Activated CD8-positive, alpha-beta T cell treated with anti-CD3 and anti-CD28 coated beads for 36 hours (primary cell): Measurements from ENCODE around the gene ABCB7. TPM values are rescaled to one million over a fixed set of nuclear protein-coding genes. Genes with fewer than 3 reads are reported as not detected.
"Not testable (repeated sequence)": the region's sequence is repeated elsewhere in the genome, so short reads cannot be mapped to it uniquely, and the experiment has no call there.

Experiments used
- ATAC-seq: fragments of 200-7000 bp; cut with Tn5 transposase; one replicate; pipeline ENCODE4 v1.10.0; 2021; ENCODE audit warnings: mild to moderate bottlenecking, moderate library complexity
- CTCF ChIA-PET: fragments of 350-600 bp; sonication (Branson Sonifier 250); formaldehyde crosslinking; loops from one replicate; lab custom pipeline; 2021; ENCODE audit warnings: antibody characterized with exemption; lab: Charles Lee
- POLR2A ChIA-PET: fragments of 350-600 bp; sonication (Branson Sonifier 250); formaldehyde crosslinking; loops from one replicate; lab custom pipeline; 2021; ENCODE audit warnings: antibody characterized with exemption; lab: Charles Lee
- DNase-seq: peaks from one replicate; pipeline ENCODE4 v3.0.0-alpha.2; 2020
- H3K27ac Mint-ChIP-seq: one replicate; pipeline ENCODE4 v1.8.0; 2021; ENCODE audit warnings: mild to moderate bottlenecking, mixed read lengths
- H3K27me3 Mint-ChIP-seq: one replicate; pipeline ENCODE4 v1.8.0; 2021; ENCODE audit warnings: mixed read lengths
- H3K36me3 Mint-ChIP-seq: one replicate; pipeline ENCODE4 v1.8.0; 2021; ENCODE audit warnings: low read depth, mixed read lengths
- H3K4me1 Mint-ChIP-seq: one replicate; pipeline ENCODE4 v1.8.0; 2021; ENCODE audit warnings: low read depth, mixed read lengths
- H3K4me3 Mint-ChIP-seq: one replicate; pipeline ENCODE4 v1.8.0; 2021; ENCODE audit warnings: mild to moderate bottlenecking, moderate library complexity, mixed read lengths
- H3K9me3 Mint-ChIP-seq: one replicate; pipeline ENCODE4 v1.8.0; 2021; ENCODE audit warnings: mixed read lengths
- intact Hi-C: fragments of 100-400 bp; cut with micrococcal nuclease; formaldehyde crosslinking; loops from one replicate; pipeline ENCODE4 v1.10.0; 2022
- total RNA-seq, 2 experiments: library from RNA; stranded (reverse); gene quantifications; one replicate each; pipeline ENCODE4 v1.2.3, GENCODE V29; 2021
- TF ChIP-seq, protein P1 (sequence below): fragments of 200-600 bp; IDR thresholded peaks from one replicate; pipeline ENCODE4 v1.8.0; 2022; ENCODE audit warnings: antibody characterized with exemption, mild to moderate bottlenecking

Gene ABCB7
- total RNA-seq, 2 experiments from 2014 or later: 50.5 to 52.0 TPM

DNA sequence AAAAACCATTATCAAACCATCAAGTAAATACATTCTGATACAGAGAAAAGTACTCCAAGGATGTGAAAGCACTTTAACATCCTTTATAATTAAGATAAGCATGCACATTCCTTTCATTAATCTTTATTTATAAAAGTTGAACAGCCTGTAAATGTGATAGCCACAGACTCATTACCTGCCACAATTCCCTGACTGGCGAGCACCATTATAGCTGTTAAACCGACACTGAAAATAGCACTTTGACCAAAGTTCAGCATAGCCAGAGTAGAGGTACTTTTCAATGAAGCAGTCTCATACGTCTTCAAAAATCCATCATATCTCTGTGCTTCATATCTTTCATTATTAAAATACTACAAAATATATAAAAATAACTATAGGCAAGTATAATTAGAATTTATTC is 84.7 kb downstream of the ABCB7 start:
- Mint-ChIP-seq H3K9me3 (no peaks in the 10 kb centered on the region), H3K4me1 (peaks cover 4% of the 10 kb centered on the region)
- no peak for ATAC-seq

DNA sequence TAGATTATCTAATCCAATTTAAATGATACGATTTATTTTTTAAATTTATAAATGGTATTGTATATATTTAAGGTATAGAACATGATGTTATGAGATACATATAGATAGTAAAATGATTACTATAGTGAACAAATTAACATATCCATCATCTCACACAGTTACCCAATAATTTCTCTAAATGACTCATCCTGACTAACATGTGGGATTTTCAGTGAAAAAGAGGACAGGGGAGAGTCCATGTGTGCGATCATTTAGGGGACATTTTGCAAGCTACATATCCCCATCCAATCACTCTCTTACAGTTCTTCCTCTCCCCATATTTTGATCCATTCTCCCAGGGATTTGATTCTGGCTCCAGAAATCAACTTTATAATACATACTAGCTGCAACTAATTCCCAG is 88.2 kb downstream of the ABCB7 start:
- DNase-seq (no peak), ATAC-seq (no peak)
- POLR2A ChIA-PET: no interaction called here
- no peaks in the 10 kb centered on the region for H3K9me3 Mint-ChIP-seq
- H3K4me1 Mint-ChIP-seq: peaks cover 4% of the 10 kb centered on the region
- no peak overlapping the region for H3K4me3 Mint-ChIP-seq
- CTCF ChIA-PET: no interaction called here
- peaks cover 12% of the 10 kb centered on the region for H3K36me3 Mint-ChIP-seq
- H3K27ac Mint-ChIP-seq: no peak overlapping the region
- TF ChIP-seq, protein P1, sequence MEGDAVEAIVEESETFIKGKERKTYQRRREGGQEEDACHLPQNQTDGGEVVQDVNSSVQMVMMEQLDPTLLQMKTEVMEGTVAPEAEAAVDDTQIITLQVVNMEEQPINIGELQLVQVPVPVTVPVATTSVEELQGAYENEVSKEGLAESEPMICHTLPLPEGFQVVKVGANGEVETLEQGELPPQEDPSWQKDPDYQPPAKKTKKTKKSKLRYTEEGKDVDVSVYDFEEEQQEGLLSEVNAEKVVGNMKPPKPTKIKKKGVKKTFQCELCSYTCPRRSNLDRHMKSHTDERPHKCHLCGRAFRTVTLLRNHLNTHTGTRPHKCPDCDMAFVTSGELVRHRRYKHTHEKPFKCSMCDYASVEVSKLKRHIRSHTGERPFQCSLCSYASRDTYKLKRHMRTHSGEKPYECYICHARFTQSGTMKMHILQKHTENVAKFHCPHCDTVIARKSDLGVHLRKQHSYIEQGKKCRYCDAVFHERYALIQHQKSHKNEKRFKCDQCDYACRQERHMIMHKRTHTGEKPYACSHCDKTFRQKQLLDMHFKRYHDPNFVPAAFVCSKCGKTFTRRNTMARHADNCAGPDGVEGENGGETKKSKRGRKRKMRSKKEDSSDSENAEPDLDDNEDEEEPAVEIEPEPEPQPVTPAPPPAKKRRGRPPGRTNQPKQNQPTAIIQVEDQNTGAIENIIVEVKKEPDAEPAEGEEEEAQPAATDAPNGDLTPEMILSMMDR: no peak
- intact Hi-C loops: no loop called here
- no peaks in the 10 kb centered on the region for H3K27me3 Mint-ChIP-seq

More for the DNA sequence above, 84.7 kb downstream of the ABCB7 start:
- ChIA-PET POLR2A (no interaction called here), CTCF (no interaction called here)
- H3K36me3 Mint-ChIP-seq: peaks cover 24% of the 10 kb centered on the region
- no peak for DNase-seq
- H3K27ac Mint-ChIP-seq: no peak overlapping the region
- H3K27me3 Mint-ChIP-seq: no peaks in the 10 kb centered on the region
- intact Hi-C loops: no loop called here
- TF ChIP-seq, protein P1: no peak
- no peak overlapping the region for H3K4me3 Mint-ChIP-seq

DNA sequence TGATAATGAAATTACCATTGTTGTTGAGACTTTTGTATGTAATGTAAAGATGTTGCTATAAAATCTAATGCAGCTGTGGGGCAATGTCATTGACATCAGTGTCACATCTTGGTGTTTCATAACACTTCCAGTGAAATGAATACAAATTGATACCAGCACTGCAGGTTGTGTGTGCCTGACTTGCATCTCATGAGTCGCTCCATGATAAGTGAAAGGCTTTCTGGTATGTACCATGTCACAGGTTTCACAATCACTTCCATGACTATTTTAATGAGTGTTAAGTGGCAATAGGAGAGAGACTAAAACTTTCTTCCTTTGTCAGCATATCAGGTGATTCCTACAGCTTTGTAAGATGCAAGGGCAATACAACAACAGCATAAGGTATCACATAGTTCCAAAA is 94.4 kb downstream of the ABCB7 start:
- POLR2A ChIA-PET: no interaction called here
- intact Hi-C loops: no loop called here
- Mint-ChIP-seq H3K4me3 (no peak overlapping the region), H3K27ac (no peak overlapping the region), H3K9me3 (no peaks in the 10 kb centered on the region), H3K27me3 (no peaks in the 10 kb centered on the region), H3K36me3 (peaks cover 13% of the 10 kb centered on the region), H3K4me1 (peaks cover 1% of the 10 kb centered on the region)
- TF ChIP-seq, protein P1: no peak
- CTCF ChIA-PET: no interaction called here
- no peak for DNase-seq
- peak; percentile 17 for ATAC-seq

DNA sequence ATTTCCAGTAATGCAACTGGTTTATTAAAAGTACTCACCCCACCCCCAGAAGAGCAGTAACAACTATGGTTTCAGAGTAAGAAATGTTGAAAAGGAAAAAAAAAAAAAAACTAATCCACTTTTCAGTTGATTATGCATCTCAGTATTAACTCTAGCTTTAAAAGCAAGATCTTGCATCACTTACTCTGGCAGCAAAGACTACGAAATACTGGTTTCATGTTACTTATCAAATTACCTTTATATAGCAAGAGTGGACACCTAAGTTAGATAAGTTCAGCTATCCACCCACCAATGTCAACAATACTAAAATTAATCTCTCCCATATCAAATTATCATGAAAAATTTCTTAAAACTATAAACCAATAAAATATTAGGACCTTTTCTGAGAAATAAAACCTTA is 105.0 kb downstream of the ABCB7 start:
- peaks cover 5% of the 10 kb centered on the region for H3K4me1 Mint-ChIP-seq
- no peak overlapping the region for H3K27ac Mint-ChIP-seq
- CTCF ChIA-PET: no interaction called here
- POLR2A ChIA-PET: no interaction called here
- no peaks in the 10 kb centered on the region for H3K27me3 Mint-ChIP-seq
- ATAC-seq: no peak
- no peak overlapping the region for H3K4me3 Mint-ChIP-seq
- no peak for DNase-seq
- TF ChIP-seq, protein P1: no peak
- intact Hi-C loops: no loop called here
- H3K36me3 Mint-ChIP-seq: peaks cover 28% of the 10 kb centered on the region
- peaks cover 4% of the 10 kb centered on the region for H3K9me3 Mint-ChIP-seq

DNA sequence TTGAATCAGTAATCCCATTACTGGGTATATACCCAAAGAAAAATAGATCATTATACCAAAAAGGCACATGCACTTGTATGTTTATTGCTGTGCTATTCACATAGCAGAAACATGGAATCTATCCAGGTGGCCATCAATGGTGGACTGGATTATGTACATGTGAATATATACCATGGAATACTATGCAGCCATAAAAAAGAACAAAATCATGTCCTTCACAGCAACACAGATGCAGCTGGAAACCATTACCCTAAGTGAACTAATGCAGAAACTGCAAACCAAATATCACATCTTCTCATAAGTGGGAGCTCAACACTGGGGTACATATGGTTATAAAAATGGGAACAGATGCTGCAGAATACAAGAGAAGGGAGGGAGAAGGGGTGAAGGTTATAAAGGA is 110.7 kb downstream of the ABCB7 start:
- H3K27me3 Mint-ChIP-seq: no peaks in the 10 kb centered on the region

DNA sequence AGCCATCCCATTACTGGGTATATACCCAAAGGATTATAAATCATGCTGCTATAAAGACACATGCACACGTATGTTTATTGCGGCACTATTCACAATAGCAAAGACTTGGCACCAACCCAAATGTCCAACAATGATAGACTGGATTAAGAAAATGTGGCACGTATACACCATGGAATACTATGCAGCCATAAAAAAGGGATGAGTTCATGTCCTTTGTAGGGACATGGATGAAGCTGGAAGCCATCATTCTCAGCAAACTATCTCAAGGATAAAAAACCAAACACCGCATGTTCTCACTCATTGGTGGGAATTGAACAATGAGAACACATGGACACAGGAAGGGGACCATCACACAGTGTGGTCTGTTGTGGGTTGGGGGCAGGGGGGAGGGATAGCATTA is 111.9 kb downstream of the ABCB7 start:
- peaks cover 12% of the 10 kb centered on the region for H3K36me3 Mint-ChIP-seq
- ATAC-seq, H3K27me3 Mint-ChIP-seq, CTCF ChIA-PET, H3K9me3 Mint-ChIP-seq, POLR2A ChIA-PET, H3K4me3 Mint-ChIP-seq, DNase-seq, H3K27ac Mint-ChIP-seq, intact Hi-C loops, H3K4me1 Mint-ChIP-seq: not testable (repeated sequence)

More for the DNA sequence above, 110.7 kb downstream of the ABCB7 start:
- Mint-ChIP-seq H3K4me1 (no peaks in the 10 kb centered on the region), H3K9me3 (peaks cover 6% of the 10 kb centered on the region), H3K27ac (no peak overlapping the region), H3K36me3 (peaks cover 15% of the 10 kb centered on the region), H3K4me3 (no peak overlapping the region)
- POLR2A ChIA-PET: no interaction called here
- TF ChIP-seq, protein P1: no peak
- CTCF ChIA-PET: no interaction called here
- DNase-seq (no peak), ATAC-seq (no peak)
- intact Hi-C loops: no loop called here
